D341Med (cell line): ENCODE measurements around the gene KMT5B.

Source experiments
- DNase-seq: peaks from one replicate; pipeline ENCODE4 v3.0.0; 2012; ENCODE audit warnings: low spot score

KMT5B gene

DNA sequence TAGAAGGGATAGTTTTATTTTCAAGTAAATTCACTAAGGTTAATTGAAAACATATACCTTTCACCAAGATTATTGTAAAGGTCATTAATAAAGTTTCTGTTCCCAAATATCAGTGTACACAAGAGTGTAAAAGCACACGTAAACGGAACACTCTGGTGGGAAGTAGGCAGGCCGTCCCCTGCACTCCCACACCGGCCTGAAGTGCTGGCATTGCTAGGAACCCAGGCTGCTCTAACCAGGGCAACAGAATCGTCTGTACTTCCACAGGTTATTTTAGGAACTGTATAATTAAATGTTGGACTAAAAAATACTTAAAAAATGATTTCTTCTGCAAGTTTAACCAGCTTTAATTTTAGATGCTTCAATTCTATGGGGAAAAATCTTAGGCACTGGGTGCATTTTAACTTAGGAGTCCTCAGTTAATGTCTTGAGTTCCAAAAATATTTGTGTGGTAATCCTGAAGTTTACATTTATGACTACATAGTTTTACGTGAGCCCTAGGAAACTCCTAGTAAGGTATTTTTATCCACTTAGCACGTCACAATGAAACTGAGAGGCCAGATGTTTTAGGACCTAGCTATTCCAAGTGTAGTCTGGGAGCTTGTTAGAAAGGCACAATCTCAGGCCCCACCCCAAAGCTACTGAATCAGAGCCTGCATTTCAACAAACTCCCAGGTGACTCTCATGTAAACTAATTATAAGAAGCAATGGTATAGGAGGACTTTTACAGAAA, 31.2 kb downstream of the KMT5B start:
- DNase-seq: no peak

DNA sequence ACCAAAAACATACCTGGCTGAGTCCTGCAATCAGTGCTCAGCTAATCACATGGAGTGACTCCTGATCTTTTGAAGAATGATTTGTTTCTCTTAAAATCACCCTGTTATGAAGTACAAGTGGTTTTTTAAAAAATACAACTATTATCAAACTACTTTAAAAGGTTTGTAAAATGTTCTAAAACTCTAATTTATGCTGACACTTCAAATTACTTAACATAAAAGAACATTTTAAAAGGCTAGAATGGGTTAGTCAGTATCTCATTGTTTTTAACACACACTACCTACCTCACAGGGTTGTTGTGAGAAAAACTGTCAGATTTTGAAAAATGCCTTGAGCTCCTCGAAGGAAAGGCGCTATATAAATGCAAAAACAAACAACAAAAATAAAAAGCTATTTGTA, 33.2 kb downstream of the KMT5B start:
- DNase-seq: no peak

DNA sequence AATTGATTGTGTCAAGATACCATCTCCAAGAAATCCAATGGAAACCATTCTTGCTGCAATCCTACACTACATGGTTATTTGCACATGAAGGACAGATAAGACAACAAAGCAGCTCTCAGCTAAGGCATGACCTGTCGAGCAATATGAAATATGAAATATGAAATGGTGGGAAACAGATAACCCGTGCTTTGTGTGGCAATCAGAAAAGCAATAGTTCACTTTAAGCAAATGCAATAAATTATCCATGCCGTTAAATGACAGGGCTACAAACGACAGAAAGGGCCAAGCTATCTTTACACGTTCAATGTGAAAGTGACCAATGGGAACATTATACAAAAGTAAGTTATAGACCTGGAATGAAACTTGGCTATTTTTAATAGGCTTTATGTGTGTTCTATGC, 35.2 kb downstream of the KMT5B start:
- DNase-seq: no peak

DNA sequence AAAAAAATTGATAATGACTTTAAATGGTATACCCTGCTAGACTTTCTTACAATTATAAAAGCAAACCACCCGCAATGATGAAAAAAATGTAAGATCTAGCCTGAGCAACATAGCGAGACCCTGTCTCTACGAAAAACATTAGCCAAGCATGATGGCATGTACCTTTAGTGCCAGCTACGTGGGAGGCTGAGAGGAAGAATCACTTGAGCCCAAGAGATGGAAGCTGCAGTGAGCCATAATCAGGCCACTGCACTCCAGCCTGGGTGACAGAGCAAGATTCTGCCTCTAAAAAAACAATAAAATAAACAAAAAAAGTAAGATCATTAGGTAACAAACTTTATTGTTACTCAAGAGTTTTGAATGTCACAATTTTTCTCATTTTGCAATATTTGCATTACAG, 39.2 kb downstream of the KMT5B start:
- no peak for DNase-seq

DNA sequence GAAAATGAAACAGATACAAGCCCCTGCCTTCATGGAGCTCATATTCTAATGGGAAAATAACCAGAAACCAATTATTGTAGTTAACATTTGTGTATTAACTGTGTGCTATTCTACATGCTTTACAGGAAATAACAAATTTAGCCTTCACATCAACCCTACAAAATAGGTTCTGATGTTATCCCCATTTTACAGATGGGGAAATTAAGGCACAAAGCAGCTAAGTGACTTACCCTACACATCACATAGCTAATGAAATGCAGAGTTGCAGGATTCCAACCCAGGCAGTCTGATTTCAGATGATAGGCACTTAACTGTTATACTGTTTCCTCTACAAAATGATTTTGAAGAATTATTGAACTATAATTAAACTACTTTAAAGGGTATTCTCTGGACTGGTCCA, 43.7 kb downstream of the KMT5B start:
- no peak for DNase-seq

DNA sequence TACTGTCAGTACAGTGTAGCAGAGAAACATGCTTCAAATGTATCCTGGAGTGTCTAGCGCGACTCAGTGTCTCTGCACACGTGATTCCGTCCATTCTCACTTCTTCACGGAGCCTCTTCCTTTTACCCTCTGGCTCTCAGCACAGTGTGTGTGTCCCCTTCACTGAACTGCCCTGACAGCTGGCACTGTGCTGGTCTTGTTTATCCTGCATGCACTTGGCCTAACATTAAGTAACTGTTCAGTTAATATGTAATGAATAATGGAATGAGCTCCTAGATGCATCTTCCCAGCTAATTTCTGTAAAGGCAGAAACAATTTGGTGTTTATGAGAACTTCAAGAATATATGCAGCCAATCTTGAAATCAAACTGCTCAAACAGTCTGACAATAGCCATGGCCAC, 44.4 kb downstream of the KMT5B start:
- DNase-seq: no peak

DNA sequence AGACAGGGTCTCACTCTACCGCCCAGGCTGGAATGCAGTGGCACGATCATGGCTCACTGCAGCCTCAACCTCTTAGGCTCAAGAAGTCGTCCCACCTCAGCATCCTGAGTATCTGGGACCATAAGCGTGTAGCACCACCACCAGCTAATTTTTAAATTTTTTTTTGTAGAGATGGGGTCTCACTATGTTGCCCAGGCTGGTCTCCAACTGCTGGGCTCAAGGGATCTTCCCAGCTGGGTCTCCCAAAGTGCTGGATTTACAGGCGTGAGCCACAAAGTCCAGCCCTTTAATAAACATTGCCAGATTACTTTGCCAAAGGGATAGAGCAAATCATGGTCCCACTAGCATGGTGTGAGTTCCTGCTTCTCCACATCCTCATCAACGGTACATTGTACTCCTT, 45.6 kb downstream of the KMT5B start:
- DNase-seq: no peak

DNA sequence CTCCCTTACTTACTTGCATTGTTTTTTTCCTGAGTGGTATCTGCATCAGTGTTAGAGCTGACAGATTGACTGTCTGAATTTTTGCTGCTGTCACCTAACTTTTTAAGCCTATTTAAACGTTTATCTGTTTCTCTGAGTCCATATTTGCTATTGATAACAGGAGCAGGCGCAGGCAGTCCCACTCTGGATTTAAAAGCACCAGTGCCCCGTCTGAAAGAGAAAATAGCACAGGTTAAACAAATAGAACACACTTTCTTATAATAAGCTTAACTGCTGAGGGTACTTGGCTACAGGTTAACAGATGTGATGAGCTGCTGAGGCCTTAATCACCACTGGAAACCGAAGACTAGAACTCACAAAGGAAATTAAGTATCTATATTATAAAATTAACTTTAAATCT, 46.1 kb downstream of the KMT5B start:
- no peak for DNase-seq

DNA sequence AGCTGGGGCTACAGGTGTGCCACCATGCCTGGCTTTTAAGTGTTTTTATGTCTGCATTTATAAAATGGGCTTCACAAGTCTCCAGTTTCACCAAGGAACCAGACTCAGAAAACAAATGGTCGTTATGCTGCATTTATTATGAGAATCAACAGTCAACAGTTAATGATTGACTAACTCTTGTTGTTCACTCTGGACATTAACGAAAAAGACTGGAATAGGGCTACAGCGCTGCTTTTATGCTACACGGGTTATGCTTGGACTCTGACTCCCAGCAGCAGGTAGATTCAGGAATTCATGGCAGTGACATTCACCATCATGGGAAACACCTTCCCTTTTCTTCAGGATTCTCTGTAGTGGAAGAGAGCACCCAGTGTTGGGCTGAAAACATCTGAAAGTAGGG, 47.5 kb downstream of the KMT5B start:
- no peak for DNase-seq

DNA sequence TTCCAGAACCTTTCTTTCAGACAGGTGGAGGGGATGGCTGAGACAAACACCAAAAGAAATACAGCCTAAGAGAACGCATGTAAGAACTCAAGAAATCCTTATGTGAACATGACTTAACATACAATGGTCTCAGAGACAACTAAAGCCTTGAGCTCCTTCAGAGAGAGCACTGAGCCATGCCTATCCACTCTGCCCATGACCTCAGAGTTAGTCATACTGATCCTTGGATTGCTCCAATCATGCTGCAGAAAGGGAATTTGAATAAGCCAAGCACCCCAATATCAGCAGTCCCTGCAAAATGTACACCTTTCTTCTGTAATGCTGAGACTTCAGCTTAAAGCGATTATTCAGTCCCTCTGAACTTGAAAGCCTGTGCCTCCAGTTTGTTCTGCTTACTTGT, 48.7 kb downstream of the KMT5B start:
- DNase-seq: no peak

DNA sequence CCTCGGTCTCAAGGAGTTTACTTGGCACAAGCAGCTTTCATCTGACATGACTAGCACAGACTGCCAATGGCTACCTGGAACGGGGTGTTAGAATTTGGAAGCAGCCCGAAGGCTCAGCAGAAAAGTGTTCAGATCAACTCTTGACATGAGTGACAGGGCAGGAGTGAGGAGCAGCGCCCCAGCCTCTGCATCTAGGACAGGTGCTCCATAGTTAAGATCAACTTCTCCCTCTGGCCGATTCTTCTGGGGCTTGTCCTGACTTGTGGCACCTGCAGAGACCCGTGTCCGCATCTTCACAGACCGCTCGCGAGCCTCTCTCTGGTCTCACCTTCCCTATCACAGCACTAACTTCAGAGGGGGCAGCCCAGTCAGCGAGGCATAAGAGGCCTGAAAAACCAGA, 49.4 kb downstream of the KMT5B start:
- no peak for DNase-seq

DNA sequence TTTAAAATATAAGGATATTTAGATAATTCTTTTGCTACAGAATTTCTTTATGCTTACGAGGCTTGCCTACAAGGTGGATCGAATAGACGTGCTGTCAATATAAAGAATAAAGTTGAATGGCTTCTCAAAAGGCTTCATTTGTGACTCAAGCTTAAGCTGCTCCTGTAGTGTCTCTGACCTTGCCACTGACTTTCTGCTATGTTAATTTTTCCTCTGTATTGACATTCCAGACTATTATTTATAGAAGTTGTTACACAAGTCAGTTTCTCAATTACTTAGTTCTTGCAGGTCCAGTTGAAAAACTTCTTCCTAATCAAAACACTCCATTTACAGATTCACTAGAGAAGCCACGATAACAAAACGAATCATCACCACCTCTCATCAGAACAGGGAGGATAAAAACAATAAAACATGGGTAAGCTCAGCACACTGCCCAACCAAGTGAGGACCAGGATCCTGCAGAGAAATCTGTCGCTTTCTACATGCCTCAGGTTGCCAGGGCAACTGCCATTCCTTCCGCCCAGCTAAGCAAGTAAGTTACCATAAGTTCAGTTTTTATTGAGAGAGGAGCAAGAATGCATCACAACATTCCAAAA, 52.9 kb downstream of the KMT5B start:
- DNase-seq: no peak

DNA sequence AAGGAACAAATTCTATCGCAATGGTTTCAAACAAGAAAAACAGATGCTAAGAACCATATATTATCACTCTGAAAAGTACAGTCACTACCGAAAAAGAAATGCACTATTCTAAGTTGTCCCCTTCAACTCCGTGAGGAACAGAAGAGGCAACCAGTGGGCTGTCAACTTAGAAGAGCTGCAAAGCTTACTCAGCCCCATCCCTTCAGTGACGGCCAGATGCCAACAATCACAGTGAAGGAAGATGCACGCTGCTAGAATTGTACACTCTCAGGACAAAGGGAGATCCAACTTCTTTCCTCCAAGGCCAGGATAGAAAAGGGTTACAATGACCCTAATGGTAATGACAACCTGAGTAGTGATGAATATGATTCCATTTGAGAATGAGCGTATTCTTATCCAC, 53.4 kb downstream of the KMT5B start:
- DNase-seq: no peak

DNA sequence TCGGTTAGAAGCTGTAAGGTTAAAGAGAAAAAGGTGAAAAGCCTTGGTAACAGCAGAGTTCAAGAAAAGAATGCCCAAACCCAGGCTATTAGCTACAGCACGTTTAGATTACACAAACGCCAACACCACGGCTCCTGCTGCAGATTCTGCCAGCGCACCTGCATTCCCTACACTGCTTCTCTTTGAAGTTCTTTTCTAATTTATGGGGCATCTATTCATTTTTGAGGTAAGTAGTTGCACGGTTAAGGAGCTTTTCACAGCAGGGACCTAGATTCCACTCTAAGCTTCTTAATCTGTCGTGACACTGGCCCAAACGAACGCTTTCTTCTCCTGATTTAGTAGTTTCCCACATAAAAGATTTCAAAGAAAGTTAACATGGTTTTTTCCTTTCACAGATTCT, 53.9 kb downstream of the KMT5B start:
- no peak for DNase-seq

DNA sequence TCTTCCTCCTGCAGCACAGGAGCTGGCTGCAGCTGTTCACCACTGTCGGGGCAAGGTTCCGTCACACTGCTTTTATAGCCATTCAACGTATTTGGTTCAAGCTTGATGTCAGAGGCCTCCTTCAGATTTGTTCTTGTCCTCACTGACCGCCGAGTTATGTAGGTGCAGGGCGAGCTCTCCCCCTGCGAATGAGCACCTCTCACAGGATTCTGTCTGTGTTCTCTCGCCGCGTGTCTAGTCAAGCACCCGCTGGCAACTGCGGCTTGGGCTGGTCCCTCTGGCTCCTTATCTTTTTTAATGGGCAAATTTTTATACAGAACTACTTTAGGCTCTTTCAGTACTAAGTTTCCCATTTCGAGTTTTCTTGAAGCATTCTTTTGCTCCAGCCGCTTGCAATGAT, 54.5 kb downstream of the KMT5B start:
- no peak for DNase-seq

DNA sequence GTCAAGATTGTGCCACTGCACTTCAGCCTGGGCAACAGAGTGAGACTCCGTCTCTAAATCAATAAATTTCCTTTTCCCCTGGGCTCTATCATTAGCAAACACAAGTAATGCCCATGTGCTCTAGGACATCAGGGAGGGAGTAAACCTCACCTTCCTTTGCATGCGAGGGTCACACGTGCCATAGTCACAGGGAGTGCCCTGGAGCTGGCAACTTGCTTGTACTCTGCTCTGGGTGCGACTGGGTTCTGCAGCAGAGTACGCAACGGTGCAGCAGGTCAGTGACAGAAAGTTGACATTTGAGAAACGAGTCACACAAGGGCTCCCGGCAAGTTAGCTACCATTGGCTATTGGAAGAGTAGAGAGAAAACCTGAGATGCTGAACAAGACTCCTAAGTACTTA, 59.4 kb downstream of the KMT5B start:
- no peak for DNase-seq

DNA sequence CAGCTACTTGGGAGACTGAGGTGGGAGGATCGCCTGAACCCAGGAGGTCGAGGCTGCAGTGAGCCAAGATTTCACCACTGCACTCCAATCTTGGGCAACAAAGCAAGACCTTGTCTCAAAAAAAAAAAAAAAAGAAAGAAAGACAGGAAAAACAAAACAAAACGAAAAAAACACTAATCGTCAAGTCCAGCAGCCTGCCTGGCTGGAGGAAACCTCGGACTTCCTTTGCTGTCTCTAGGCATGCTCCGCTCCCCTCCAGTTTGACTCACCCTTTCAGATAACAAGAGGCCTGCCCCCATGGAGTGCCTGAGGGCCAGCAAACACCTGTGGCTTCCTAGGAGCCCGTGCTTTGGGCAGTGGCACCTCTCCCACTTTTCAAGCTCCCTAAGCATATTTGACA, 63.1 kb downstream of the KMT5B start:
- DNase-seq: no peak

DNA sequence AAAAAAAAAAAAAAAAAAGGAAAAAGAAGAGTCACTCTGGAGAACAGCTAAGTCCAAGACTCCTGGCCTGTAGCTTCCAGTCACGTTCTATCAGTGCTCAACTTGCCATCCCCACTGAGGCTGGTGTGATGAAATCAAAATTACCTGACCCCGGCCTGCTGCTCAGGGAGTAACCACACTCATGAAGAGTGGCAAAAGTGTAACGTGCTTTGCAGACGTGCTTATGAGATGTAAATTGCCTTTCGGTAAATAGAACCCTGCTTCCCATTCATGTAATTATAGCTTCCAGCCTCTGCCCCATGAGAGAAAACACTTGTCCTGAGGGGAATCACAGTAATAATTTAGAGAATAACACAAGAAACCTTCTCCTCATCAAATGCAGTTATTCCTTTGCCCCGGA, 63.7 kb downstream of the KMT5B start:
- DNase-seq: no peak

DNA sequence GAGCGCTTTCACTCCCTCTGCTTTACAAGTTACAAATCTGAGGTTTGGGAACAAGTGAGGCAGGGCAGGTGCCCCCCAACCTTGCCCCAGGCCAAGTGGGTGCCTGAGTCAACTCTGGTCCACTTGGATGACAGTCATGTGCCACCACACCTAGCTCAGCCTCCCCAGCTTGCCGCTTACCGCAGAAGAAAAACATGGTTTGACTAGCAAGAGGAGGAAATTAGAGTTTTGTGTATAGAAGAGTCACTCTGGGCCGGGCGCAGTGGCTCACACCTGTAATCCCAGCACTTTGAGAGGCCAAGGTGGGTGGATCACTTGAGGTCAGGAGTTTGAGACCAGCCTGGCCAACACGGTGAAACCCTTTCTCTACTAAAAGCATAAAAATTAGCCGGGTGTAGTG, 64.2 kb downstream of the KMT5B start:
- DNase-seq: no peak

DNA sequence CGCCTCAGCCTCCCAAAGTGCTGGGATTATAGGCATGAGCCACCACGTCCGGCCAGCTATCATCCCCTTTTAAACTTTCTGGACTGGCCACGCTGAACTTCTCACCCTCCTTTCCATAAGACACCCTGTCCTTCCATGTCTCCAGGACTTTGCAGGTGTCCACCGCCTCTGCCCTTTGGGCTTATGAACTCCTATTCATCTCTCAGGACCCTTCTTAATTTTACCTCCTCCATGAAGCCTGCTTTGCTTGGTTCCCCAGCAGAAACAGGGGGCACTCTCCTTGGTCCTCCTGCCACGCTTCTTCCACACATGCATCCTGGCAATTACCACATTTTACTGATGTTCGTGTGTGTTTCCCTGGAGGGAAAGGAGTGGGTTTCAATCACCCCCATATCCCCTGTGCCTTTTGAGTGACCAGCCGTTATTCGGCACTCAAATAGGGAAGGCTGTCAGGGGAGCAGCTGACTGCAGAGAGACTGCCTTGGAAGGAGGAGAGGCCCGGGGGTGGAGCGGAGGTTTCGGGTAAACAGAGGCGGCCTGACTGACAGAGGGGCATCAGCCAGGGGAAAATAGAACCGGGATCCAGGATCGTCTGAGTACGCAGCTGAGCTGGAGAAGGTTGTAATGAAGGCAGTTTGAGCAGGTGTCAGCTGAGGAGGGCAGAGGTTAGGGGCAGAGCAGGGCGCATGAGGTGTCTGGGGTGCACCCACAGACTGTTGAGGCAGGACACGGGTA, 64.9 kb downstream of the KMT5B start:
- no peak for DNase-seq

DNA sequence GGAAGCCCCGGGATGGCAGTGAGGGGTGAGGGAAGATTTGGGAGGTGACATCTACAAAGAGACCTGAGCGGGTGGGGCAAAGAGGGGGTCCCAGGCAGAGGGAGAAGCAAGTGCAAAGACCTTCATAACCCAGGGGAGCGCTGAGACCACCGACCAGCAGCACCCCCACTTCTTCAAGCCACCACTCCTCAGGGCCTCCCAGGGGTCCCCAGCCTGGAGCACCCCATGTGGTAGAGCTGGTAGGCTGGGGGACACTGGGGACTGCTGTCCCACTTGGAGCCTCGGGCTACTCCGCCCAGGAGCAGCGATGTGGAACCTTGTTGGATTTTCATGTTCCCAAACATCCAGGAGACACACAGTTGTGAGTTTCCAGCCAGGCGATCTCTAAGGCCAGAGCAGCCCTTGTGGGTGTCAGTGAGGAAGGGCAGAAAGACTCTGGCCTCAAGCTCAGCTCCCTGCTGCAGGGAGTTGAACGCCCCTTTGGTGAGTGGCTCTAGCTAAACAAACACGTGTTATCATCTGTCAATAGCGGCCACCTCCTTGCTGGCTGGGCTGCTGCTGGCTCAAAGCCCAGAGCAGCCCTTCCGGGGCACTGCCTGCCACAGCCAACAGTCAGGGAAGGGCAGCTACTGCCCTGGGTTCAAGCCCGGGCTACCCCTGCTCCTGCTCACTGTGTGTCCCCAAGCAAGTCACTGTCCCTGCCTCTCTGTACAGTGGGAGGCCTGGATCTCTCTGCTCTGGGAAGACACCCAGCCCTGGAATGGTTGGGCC, 66.2 kb downstream of the KMT5B start:
- no peak for DNase-seq

DNA sequence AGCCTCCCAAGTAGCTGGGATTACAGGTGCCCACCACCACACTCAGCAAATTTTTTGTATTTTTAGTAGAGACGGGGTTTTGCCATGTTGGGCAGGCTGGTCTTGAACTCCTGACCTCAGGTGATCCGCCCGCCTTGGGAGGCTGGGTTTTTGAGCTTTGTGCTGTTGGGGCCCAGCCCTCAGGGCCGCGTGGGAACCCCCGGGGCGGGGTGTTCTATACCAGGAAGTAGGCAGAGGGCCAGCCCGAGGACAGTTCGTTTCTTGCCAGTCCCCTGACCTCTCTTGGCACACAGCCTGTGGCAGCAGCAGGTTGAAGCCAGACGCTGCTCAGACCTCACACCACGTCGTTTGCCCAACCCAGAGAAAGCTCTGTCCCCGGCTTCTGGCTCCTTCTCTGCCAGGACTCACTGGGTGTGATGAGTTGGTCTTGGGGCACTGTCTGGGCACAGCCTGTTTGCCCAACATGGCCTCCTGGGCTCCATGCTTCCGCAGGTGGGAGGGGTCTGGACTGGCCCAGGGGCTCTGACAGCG, 67.0 kb downstream of the KMT5B start:
- DNase-seq: no peak
